GM18517 (cell line): ENCODE results near the gene FEV.

Experiments used
- ATAC-seq: cut with Tn5 transposase; IDR thresholded peaks from one replicate; pipeline ENCODE4 v1.9.1; 2021; ENCODE audit warnings: mild to moderate bottlenecking, moderate library complexity; ENCODE audit not compliant: unreplicated experiment

The FEV gene

DNA sequence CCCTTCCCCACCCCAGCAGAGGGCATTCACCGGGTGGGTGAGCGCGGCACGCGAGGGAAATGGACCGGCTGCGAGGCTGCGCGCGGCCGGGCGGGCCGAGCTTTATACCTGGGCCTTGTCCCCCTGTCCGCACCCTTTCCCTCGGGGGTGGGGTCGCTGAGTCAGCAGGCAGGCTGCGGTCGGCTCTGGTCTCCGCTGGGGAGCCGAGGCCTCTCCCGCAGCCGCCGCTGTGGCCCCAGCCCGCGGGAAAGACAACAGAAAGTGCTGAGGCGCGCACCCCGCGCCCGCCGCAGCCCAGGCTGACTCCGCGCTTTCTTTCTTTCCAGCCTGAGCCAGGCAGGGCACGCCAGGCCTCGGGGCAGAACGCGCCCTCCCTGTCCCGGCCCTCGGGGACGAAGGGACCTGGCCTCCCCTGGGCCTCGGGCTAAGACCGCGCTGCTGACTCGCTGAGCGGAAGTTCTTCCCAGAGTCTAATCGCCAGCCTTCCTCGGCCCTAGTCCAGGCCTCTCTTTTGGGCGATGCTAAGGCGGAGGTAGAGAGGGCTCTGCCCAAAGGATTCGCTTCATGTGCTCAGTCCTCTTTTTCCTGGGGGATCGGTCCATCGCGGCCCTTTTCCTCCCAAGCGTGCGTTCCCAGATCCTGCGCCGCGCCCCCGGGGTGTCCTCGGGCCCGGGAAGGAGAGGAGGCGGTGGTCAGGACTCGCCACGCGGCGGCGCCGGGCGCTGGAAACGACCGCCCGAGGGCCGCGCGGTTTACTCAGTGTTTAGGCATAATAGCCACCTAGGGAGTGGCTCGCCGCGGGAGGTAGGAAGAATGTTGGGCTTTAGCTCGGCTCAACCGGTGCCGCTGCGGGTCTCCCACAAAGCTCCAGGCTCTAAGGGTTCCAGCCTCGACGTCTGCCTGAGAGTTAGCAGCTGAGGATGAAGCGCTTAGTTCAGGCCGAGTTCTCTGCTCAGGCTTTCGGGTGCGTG lies 8.6 kb upstream of the FEV start, which contains the start of gene CRYBA2:
TSS of gene CRYBA2 (minus strand) at position 78 of the 971 bp plus-strand sequence. CDS start 246 bp downstream, outside the sequence.
- ATAC-seq = no peak

DNA sequence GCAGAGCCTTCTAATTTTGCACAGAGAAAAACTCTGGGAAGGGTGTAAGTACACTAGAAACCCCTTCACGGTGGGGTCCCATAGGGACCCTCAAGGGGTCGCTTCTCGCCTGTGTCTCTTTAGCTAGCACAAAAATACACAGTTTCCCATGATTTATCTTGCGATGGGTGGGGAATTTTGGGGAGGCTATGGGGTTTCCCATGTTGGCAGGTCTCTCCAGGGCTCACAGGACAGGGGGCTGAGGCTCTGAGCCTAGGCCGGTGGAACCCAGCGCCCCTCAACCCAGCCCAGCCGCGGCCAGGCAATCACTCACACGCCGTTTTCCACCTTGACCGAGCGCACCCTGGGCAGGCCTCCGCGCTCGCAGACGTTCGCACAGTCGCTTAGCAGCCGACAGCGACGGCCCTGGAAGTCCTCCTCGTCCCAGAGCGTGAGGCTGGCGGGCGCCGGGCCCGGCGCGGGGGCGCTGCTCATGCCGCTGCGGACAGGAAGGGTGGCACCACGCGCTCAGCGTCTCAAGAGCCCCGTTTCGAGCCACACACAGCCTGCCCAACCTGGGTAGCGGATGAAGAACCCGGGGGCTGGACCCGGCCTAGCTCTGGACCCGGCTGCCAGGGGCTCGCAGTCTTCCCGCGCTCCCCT lies 7.8 kb upstream of the FEV start:
- ATAC-seq = no peak

DNA sequence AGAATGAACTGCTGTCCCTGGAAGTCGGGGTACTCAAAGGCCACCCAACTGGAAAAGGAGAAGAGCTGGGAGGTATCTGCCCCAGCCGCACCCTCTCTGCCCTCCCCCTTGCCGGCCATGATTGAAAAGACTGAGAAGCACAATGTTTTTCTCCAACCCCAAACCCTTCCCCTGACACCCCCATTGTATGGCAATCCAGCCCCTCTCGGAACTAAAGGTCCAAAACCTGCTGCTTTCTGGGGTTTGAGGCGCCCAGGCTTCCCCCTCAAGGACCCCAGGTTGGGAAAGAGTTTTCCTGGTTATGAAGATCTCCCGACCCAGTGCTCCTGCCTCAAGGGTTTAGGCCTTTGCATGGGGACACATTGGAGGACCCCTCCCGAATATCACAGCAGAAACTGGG lies 7.2 kb upstream of the FEV start:
- ATAC-seq = no peak

DNA sequence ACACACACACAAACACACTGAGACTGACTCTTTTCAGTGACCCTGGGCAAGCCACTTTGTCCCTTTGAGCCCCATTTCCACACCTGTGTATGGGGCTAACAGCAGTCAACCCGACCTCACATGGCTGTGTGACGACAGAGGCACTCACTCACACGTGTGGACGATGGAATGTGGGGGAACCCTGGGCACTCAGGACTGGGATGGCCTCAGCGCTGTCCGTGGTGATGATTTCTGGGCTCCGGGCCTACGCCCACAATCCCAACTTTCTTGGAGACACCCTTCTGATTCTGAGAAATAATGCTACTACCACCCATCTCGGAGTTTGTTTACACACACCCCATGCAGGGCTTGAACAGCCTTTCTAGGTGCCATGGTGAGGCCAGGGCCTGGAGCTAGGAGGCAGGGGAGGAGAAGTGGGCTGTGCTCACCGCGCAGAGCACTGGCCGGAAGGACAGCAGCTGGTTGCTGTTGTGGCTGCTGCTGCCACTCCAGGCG lies 6.7 kb upstream of the FEV start:
- no peak for ATAC-seq

DNA sequence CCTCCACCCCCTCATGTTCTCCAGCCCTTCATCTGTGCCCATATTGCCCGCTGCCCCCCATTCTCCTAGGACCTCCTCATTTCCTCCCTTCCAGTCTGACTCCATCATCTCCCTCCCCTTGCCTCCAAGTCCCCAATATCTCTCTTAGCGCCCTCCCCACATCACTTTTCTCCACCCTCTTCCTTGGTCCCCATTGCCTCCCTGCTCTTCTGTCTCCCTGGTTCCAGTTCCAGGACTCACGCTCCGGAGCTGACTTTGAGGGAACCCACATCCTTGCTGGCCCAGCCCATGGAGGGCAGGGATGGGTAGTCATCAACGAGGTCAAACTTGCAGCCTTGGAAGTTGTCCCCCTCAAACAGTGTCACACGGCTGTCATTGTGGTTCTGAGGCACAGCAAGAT lies 5.6 kb upstream of the FEV start:
- no peak for ATAC-seq

DNA sequence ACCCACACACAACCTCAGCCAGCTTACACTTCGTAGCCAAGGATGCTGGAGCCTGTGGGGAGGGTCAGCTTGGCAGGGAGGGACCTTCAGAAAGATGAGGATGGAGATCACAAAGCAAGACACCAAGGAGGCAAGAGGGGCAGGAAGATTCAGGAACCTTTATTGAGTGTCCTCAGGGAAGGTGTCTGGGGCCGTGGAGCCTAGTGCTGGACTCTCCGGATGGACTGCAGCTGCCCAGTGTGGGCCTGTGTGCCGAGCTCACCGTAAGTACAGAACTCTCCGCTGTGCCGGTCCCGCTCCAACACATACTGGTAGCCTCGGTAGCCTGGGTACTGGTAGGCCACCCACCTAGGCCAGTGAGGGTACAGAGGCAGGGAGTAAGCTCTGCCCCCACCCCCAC lies 5.1 kb upstream of the FEV start:
- ATAC-seq = no peak

DNA sequence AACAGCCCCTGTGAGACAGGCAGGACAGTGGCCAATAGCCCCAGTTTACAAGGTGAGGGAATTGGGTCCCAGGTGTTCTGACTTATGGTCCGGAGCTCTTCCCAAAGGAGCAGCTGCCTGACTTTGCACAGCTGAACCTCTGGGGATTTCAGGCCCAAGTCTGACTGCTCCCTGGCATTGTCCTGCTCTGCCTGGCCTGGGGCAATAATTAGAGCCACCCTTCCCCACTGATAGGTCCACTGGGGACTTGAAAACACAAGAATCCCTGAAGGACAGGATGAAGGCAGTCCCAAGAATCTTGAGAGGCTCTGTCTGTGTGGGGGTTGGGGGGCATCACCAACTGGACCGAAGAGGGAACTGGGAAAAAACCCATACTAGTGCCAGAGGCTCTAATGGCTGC lies 3.7 kb upstream of the FEV start:
- no peak for ATAC-seq

DNA sequence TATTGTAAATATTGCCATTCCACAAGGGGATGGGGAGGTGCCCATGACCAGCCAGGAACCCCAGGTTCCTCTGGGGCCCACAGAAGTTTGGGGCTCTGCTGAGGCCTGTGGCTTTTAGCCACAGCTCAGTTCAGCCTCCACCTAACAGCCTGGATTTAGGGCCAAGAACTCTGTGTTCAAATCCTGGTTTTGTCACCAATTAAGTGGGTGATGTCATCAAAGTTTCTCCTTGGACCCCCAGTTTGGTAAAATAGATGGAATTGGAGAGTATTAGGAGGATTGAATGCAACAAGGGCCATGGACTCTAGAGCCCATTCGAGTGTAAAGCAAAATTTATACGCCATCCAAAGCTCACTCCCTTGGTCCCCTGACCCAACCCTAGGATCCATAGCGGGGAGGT lies 3.2 kb upstream of the FEV start:
- no peak for ATAC-seq

DNA sequence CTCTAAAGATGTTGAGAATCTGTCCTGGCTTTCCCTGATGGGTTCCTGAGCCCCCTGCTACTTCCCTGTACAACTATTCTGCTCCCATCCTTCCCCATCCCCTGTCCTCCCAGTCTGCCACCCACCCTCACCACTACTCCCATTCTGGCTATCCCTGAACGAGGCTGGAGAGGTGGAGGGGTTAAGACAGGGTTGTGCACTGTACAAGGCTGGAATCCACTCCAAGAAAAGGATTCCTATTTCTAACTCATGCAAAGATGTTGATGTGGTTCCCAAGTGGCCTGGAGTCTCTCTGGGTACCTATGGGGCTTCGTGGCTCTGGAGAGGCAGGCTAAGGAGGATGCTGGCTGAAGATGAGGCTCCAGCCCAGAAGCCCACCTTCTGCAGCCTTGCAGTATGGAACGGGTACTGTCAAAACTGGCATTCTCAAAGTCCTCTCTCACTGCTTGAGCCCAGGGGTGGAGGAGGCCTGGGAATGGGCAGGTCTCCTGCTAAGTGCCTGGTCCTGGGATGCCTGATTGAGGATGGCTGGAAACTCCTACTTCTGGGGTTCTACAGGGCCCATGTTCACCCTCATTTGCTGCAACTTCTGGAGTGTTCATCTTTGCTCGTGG lies 1.3 kb upstream of the FEV start:
- no peak for ATAC-seq

DNA sequence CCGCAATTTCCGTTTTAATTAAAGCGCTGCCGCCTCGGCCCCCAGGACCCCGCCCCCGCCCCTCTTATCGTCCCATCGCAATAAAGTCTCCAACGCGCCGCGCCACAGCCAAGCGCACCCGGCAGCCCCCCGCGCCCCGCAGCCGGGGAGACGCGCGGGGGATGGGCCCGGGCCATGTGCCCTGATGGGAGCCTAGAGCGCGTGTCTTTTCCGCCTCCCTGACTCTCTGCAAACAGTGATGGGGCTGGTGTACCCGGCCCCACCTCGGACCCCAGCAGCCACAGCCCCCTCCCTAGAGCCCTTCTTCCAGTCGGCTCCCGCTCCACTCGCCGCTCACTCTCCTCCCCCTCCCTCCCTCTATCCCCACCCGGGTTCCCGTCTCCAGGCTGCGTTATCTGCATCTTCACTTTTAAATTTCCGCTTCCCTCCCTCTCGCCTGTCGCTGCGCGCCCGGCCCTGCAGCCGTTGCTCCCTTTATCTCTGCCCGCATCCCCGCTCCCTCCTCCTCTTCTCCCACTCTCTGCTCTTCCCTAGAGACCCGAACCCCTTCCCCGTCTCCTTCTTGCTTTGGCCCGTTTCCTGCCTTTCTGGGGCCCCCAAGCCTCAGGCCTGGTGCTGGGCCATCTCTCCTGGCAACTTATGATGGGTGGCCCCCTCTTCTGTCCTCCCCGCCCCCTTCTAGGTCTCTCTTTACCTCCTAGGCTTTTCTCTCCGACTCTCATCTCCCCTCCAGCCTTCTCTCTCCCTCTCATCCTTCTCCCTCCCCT lies 524 bp upstream of the FEV start:
- ATAC-seq = no peak

DNA sequence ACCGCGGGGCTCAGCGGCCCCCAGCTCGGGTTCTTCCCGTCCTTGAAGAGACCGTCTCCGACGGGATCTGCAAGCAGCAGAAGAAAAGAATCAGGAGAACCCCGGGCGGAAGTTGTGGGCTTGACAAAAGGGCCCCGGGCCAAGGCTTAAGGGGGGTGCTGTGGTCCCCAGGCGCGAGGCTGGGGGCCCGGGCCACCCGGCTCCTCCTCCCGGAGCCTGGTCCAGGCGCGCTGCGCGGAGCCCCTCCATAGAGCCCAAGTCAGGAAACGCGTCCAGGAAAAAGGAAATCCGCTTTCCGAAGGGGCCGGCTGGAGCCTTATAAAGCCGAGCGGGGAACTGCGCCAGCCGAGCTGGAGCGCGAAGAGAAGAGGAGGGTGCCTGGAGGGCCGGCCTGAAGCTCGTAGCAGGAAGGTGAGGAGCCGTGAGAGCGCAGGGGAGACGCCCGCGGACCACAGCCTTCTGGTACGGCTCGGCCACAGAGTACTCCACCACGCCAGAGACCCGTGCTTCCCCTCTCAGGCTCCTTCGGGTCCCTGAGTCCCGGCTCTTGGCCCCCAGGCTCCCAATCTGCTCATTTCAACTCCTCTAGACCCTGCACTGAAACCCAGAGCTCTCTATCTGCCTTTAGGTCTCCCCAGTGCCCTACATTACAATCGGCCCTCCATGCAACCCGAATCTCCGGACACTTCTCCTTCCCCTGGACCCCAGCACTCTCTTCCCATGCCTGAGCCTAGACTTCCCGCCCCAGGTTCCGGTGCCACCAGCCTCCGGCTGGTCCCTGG lies 554 bp downstream of the FEV start:
- ATAC-seq = no peak

DNA sequence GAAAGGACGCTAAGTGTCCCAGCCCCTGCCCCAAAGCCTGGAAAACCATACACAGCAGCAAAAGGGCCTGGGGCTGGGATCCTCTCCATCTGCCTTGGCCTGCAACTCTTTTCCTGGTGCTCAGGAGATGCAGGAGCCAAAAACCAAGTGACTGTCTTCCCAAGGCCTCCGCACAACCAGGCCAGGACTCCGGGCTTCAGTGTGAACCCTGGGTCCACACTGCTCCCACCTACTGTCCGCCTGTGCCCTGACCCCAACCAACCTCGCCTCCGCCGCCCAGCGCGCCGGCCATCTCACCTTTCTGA lies 1.1 kb downstream of the FEV start:
- no peak for ATAC-seq

DNA sequence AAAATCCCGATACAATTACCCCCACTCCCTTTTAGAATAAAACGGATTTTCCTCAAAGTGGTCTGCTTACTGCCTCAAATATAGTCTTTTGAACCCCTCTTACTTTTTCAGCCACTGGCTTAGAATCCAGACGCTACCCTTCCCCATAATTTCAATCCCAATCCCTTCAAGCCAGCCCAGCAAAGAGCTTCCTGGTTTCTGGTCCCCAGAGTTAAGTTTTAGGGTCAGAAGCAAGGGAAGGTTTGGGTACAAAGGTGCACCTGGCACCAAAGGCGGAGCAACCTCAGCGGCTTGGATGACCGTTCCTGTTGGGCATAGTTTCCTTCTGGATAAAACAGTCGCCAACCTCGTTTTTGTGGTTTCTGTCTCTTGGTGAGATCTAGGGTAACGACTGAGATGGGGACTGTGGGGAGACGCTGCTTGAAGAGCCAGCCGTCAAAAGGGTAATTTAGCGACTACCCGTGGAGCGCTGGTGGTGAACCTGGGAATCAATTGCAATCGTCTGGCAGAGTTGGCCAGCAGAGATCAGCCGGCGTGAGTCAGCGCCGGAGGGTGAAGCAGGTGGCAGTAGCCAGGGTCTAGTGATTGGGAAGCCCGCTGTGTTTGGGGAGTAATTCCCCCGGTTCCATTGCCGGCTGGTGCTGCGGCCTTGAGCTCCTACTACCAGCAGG lies 1.6 kb downstream of the FEV start:
- ATAC-seq = no peak

DNA sequence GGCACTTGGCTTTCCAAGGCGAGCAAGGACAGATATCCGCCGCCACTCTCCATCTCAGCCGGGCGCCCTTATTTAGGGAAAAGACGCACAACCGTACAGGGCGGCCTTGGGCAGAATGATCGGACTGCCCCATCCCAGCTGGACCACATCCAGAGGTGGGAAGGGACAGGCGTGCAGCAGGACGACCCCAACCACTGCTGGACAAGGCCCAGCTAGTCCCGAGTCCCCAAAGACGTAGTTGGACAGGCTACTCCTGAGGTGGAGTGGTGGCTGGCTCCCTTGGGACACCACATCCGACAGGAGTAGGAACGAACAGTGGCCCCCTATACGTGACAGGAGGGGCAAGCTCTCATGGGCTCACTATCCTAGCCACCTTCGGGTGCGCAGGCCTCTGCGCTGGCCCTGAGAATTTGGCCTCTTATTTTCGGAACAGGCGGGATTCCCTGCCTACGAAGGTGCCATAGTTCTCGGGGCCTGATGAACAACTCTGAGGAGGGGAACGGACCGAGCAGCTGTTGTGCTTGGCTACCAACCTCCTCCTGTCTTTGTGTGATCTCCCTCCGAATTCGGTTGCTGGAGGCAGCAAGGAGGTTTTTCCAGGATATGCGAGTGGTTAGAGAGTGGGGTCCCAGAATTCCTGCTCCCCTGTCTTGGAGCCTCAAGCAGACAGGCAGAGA lies 2.3 kb downstream of the FEV start:
- ATAC-seq = no peak

DNA sequence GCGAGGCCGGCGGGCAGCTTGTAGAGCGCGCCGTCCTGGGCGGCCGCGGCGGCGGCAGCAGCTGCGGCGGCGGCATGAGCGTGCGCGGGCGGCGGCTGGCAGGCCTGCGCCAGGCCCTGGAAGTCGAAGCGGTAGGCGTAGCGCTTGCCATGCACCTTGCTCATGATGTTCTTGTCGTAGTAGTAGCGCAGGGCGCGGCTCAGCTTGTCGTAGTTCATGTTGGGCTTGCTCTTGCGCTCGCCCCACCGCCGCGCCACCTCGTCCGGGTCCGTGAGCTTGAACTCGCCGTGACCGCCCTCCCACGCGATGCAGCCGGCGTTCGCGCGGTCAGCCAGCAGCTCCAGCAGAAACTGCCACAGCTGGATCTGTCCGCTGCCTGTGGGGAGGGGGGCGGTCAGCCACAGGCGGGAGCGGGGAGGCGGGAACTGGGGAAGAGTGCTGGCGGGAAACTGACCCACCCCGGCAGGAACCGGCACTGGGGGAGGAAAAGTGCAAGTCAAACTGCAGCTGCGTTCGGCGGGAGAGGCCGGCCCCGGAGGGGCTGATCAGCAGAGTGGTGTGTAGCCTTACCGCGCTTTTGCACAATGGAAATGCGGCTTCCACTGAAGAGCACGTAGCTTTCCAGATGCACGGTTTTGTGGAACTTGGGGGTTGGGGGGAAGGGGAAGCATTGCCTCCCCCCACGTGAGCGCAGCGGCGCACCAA lies 3.0 kb downstream of the FEV start:
- ATAC-seq = no peak

DNA sequence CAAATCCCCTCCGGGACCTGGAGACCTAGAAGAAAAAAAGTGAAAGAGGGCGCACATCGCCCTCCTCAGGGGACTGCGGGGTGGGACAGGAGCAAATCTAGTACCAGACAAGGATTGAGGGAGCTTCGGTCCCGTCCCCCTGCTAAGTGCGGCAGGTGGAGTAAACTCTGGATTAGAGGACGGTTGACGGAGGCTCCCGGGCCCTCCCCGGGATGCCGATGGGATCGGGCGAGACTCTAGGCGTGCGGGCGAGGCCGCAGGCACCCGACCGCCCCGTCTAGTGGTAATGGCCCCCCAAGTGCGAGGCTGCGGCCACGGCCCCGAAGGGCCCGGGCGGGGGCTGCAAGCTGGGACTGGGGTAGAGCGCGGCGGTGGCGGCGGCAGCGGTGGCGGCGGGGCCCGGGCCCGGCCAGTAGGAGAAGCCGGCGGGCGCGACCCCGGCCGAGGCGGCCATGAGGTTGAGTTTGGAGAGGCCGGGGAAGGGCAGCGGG lies 3.5 kb downstream of the FEV start:
- no peak for ATAC-seq

DNA sequence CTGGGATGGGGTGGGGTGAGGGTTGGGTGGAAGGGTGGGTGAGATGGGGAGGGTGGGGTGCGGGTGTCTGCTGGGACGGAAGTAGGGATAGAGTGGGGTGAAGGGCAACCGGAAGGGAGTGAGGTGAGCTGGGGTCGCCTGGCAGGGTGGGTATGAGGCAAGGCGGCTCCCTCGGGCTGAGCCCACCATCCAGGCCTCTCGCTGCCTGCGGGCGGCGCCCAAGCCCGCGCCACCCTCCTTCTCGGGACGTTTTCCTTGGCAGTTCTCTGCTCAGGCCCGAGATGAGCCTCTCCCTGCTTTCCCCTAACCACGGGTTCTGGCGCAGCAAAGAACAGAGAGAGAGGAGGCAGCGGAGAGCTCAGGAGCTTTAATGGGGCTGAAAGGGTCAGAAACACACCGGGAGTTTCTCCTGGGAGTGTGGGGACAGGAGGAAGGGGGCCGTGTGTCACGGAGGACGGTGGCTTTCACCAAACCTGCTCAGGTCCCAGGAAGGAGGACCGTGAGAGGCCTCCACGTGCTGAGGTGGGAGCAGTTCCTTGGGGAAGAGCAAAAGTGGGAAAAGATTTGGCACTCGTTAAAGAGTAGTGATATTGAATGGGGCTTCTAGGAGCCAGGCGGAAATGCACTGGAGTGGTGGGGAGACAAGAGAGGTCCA lies 4.1 kb downstream of the FEV start:
- ATAC-seq = no peak
